Uterus (tissue), 2 donors: ENCODE results near the gene MMUT.

Experiments
- CTCF ChIP-seq, 4 experiments: fragments of 200-600 bp in 2 of 4; fragments of 450-650 bp in 2 of 4; sonication (generic) in 2 of 4; IDR thresholded peaks; one replicate each; pipeline ENCODE4 v1.5.1; 2016 to 2019; ENCODE audit warnings: antibody characterized with exemption in 4 of 4, mild to moderate bottlenecking in 2 of 4, moderate library complexity in 1 of 4
- POLR2A ChIP-seq, 2 donors: fragments of 450-650 bp; IDR thresholded peaks; one replicate each; pipeline ENCODE4 v1.6.1; 2016; ENCODE audit warnings: antibody characterized with exemption in 2 of 2, mild to moderate bottlenecking in 1 of 2, moderate library complexity in 1 of 2

DNA sequence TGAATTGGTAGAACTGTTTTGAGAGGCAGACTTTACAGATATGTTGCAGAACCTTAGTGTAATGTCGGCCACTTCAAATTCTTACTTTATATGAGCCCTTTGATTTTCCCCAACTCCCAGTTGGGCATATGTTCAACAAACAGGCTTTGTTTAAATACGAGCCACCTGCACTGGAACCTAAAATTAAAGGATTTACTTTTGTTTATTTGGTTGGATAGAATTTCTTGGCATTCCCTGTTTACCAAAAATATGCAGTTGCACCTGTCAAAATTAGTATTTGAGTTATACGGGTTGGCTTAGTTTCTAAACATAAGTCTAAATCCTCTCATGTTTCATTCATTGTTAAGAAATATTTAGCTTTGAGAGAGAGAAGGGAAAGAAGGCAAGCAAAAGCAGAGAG, 34.3 kb upstream of the MMUT start:
- TF ChIP-seq CTCF (IDR thresholded peaks at IDR 0.05), result no peak
- TF ChIP-seq POLR2A (IDR thresholded peaks at IDR 0.05), result no peak
